Stimulated activated CD4-positive, alpha-beta T cell treated with anti-CD3 and anti-CD28 coated beads, Interleukin-4, amount 100 ng/mL, for 1 hour (primary cell): ENCODE results near the gene CLEC16A.
A peak's percentile ranks its signal among the peaks of the same experiment; 100 is the strongest.
"Not testable (repeated sequence)": the region's sequence is repeated elsewhere in the genome, so short reads cannot be mapped to it uniquely, and the experiment has no call there.

Experiments used
- DNase-seq: peaks from one replicate; pipeline ENCODE4 v3.0.0-alpha.2; 2020

Gene CLEC16A

GRCh38 chr16:10941935-10942351 lies 2.4 kb upstream of the CLEC16A start:
- not testable (repeated sequence) for DNase-seq

GRCh38 chr16:10942352-10943063 lies 1.9 kb upstream of the CLEC16A start, which contains the start of gene DEXI:
TSS of gene DEXI (minus strand) at chr16:10942468. CDS start at chr16:10942005, 463 bp downstream.
- peak; percentile 95 for DNase-seq

GRCh38 chr16:10943064-10943353 lies 1.4 kb upstream of the CLEC16A start:
- no peak for DNase-seq

- no peak for DNase-seq
Measured at GRCh38 chr16:10945065-10945787, 862 bp downstream of the CLEC16A start.

- no peak for DNase-seq
Measured at GRCh38 chr16:10946308-10946707, 1.9 kb downstream of the CLEC16A start.

GRCh38 chr16:10947211-10947787 lies 2.9 kb downstream of the CLEC16A start:
- no peak for DNase-seq

GRCh38 chr16:10949424-10949970 lies 5.1 kb downstream of the CLEC16A start:
- peak; percentile 23 for DNase-seq

- no peak for DNase-seq
Measured at GRCh38 chr16:10950393-10950792, 6.0 kb downstream of the CLEC16A start.

- DNase-seq, result no peak
Measured at GRCh38 chr16:10951026-10951425, 6.7 kb downstream of the CLEC16A start.

- DNase-seq, result no peak
Measured at GRCh38 chr16:10954903-10955302, 10.5 kb downstream of the CLEC16A start.

GRCh38 chr16:10957771-10958482 lies 13.6 kb downstream of the CLEC16A start:
- DNase-seq, result no peak

GRCh38 chr16:10959161-10959560 lies 14.8 kb downstream of the CLEC16A start:
- DNase-seq, result no peak

- DNase-seq, result no peak
Measured at GRCh38 chr16:10961231-10961630, 16.9 kb downstream of the CLEC16A start.

- DNase-seq, result peak; percentile 86
Measured at GRCh38 chr16:10964039-10964890, 19.9 kb downstream of the CLEC16A start.

- DNase-seq, result peak; percentile 51
Measured at GRCh38 chr16:10964891-10965326, 20.5 kb downstream of the CLEC16A start.

GRCh38 chr16:10965440-10966061 lies 21.2 kb downstream of the CLEC16A start:
- no peak for DNase-seq

GRCh38 chr16:10966129-10966528 lies 21.8 kb downstream of the CLEC16A start:
- DNase-seq, result no peak

- not testable (repeated sequence) for DNase-seq
Measured at GRCh38 chr16:10966559-10966958, 22.2 kb downstream of the CLEC16A start.

- no peak for DNase-seq
Measured at GRCh38 chr16:10967986-10968385, 23.6 kb downstream of the CLEC16A start.

- no peak for DNase-seq
Measured at GRCh38 chr16:10968498-10968897, 24.1 kb downstream of the CLEC16A start.

- DNase-seq, result no peak
Measured at GRCh38 chr16:10969615-10970014, 25.3 kb downstream of the CLEC16A start.

GRCh38 chr16:10970065-10970464 lies 25.7 kb downstream of the CLEC16A start:
- DNase-seq, result no peak
